ENCODE results near the gene XYLT1. TPM values are rescaled to one million over a fixed set of nuclear protein-coding genes. Genes with fewer than 3 reads are reported as not detected.

Gene XYLT1
- total RNA-seq, 1 experiment from 2014 or later: 25.0 TPM

DNA sequence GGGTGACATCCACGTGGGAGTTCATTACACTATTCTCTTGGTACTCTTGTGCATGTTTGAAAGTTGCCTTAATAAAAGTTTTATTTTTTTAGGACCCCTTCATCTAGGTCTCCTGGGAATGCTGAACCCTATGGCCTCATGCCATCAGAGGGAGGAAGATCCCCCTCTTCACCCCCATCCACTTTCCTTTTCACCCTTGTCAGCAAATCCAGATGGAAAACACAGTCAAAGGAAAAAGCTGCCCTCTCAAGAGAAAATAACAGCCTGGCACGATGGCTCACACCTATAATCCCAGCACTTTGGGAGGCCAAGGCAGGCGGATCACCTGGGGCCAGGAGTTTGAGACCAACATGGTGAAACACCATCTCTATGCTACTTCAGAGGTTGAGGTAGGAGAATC, 274.2 kb downstream of the XYLT1 start (continued):
- TF ChIP-seq, protein P1, sequence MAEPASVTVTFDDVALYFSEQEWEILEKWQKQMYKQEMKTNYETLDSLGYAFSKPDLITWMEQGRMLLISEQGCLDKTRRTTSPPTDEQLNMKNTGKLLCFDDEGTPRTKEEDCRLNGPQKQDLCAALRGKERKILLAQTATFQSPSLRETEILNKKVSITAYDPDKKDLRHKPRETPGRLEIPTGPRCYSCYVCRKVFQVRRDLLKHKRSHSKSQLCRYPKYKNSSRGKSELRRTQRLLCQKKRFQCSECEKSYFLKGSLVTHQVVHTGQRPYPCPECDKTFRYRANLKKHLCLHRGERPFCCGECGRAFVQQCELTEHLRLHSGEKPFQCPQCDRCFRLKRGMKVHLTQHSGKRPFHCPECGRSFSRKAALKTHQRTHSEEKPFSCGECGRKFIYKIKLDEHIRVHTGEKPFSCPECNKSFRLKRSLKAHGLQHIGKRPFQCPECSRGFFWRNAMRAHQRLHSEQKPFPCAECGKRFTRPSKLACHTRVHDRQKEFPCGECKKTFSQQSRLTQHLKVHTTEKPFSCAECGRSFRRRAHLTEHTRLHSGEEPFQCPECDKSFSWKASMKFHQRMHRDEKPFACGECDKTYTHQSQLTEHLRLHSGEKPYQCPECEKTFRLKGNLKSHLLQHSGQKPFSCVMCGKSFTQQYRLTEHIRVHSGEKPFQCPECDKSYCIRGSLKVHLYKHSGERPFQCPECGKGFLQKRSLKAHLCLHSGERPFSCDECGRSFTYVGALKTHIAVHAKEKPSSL (CRISPR knock-in tag; conservative IDR thresholded peaks at IDR 0.05): no peak
- TF ChIP-seq ZNF121 (CRISPR knock-in tag; IDR thresholded peaks at IDR 0.05) (no peak), SMAD4 (CRISPR knock-in tag; IDR thresholded peaks at IDR 0.05) (no peak)

DNA sequence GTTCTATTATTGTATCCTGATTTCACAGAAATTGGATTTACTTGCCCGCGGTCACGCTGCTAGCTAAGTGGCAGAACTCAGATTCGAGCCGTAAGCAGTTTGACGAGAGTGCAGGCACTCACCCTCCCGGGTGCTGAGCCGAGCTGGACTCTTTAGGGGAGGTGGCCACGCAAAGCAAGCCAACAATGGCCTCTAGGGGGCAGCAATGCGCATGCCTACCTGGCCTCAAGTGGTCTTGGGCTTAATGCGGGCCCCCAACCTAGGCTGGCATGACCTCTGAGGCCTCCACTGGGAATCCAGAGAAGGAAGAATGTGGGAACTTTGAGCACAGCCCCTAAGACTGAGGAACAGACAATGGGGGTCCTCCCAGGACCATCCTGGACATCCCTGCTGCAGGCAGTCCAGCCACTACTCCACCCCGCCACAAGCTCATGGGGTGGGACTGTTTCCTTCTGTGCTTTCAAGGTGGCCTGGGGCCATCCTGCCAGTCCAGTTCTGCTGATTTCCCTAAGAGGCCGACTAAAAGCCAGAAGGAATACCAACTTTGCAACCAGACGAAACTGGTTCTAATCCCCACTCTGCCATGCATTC, 276.5 kb downstream of the XYLT1 start:
- no peak overlapping the region for H3K27ac Mint-ChIP-seq
- peaks cover 3% of the 10 kb centered on the region for H3K4me1 Mint-ChIP-seq
- no peak overlapping the region for H3K4me3 Mint-ChIP-seq
- DNase-seq (ENCODE audit: low spot score) (peak; percentile 87), ATAC-seq (peak; percentile 97)
- peaks cover 29% of the 10 kb centered on the region for H3K36me3 Mint-ChIP-seq
- no peaks in the 10 kb centered on the region for H3K27me3 Mint-ChIP-seq (ENCODE audit: low read depth)
- peaks cover 12% of the 10 kb centered on the region for H3K9me3 Mint-ChIP-seq
- ChIA-PET POLR2A (interaction anchor here (1.6 kb wide), 1 partner anchor 17 kb away, joined by 9 read pairs; no protein-coding TSS in a partner anchor), CTCF (interaction anchor here (0.5 to 2.1 kb wide), 41 partner anchors 8 to 439 kb away, joined by 3 to 34 read pairs (median 4); no protein-coding TSS in a partner anchor)
- TF ChIP-seq, protein P2, sequence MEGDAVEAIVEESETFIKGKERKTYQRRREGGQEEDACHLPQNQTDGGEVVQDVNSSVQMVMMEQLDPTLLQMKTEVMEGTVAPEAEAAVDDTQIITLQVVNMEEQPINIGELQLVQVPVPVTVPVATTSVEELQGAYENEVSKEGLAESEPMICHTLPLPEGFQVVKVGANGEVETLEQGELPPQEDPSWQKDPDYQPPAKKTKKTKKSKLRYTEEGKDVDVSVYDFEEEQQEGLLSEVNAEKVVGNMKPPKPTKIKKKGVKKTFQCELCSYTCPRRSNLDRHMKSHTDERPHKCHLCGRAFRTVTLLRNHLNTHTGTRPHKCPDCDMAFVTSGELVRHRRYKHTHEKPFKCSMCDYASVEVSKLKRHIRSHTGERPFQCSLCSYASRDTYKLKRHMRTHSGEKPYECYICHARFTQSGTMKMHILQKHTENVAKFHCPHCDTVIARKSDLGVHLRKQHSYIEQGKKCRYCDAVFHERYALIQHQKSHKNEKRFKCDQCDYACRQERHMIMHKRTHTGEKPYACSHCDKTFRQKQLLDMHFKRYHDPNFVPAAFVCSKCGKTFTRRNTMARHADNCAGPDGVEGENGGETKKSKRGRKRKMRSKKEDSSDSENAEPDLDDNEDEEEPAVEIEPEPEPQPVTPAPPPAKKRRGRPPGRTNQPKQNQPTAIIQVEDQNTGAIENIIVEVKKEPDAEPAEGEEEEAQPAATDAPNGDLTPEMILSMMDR (IDR thresholded peaks at IDR 0.05): peak; percentile 78
- TF ChIP-seq, protein P3, sequence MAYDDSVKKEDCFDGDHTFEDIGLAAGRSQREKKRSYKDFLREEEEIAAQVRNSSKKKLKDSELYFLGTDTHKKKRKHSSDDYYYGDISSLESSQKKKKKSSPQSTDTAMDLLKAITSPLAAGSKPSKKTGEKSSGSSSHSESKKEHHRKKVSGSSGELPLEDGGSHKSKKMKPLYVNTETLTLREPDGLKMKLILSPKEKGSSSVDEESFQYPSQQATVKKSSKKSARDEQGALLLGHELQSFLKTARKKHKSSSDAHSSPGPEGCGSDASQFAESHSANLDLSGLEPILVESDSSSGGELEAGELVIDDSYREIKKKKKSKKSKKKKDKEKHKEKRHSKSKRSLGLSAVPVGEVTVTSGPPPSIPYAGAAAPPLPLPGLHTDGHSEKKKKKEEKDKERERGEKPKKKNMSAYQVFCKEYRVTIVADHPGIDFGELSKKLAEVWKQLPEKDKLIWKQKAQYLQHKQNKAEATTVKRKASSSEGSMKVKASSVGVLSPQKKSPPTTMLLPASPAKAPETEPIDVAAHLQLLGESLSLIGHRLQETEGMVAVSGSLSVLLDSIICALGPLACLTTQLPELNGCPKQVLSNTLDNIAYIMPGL (CRISPR knock-in tag; IDR thresholded peaks at IDR 0.05): 0 out of 2 replicates have a peak, but pooled peaks have one; percentile 35
- TF ChIP-seq NFATC4 (CRISPR knock-in tag; IDR thresholded peaks at IDR 0.05) (no peak), IRF2 (CRISPR knock-in tag; IDR thresholded peaks at IDR 0.05; ENCODE audit: borderline replicate concordance, low read depth) (no peak), FOXJ3 (CRISPR knock-in tag; IDR thresholded peaks at IDR 0.05; ENCODE audit: borderline replicate concordance) (no peak)

DNA sequence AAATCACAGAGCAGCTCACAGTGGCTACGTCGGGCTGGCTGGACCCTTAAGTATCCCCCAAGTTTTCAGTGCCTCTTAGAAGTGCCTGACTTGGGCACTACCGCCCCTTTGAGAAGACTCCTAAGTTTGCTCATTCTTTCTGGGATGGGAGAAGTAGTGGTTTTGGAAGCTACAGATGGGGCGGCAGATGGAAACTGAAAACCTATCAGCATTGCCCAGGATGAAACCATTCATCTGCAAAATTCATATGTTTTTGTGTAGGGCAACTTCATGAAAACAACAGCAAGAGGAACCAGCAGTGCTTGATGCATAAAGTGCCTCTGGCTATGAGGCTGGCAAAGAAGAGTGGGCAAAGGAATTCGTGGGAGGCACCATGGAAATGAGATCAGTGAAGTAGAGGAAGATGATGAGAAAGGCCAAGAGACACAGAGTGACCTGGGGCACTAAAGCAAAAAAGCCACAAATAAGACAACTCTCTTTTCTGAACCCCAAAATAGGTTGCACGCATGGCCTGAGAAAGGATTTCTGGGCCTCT, 277.1 kb downstream of the XYLT1 start:
- ATAC-seq: no peak
- peaks cover 29% of the 10 kb centered on the region for H3K36me3 Mint-ChIP-seq
- no peaks in the 10 kb centered on the region for H3K27me3 Mint-ChIP-seq (ENCODE audit: low read depth)
- ChIA-PET POLR2A (interaction anchor here (1.6 kb wide), 1 partner anchor 16 kb away, joined by 9 read pairs; no protein-coding TSS in a partner anchor), CTCF (interaction anchor here (0.6 to 2.1 kb wide), 34 partner anchors 8 to 440 kb away, joined by 3 to 34 read pairs (median 4); no protein-coding TSS in a partner anchor)
- peaks cover 3% of the 10 kb centered on the region for H3K4me1 Mint-ChIP-seq
- H3K9me3 Mint-ChIP-seq: peaks cover 12% of the 10 kb centered on the region
- TF ChIP-seq, protein P4, sequence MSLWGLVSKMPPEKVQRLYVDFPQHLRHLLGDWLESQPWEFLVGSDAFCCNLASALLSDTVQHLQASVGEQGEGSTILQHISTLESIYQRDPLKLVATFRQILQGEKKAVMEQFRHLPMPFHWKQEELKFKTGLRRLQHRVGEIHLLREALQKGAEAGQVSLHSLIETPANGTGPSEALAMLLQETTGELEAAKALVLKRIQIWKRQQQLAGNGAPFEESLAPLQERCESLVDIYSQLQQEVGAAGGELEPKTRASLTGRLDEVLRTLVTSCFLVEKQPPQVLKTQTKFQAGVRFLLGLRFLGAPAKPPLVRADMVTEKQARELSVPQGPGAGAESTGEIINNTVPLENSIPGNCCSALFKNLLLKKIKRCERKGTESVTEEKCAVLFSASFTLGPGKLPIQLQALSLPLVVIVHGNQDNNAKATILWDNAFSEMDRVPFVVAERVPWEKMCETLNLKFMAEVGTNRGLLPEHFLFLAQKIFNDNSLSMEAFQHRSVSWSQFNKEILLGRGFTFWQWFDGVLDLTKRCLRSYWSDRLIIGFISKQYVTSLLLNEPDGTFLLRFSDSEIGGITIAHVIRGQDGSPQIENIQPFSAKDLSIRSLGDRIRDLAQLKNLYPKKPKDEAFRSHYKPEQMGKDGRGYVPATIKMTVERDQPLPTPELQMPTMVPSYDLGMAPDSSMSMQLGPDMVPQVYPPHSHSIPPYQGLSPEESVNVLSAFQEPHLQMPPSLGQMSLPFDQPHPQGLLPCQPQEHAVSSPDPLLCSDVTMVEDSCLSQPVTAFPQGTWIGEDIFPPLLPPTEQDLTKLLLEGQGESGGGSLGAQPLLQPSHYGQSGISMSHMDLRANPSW (CRISPR knock-in tag; conservative IDR thresholded peaks at IDR 0.05; ENCODE audit: low read depth): no peak
- TF ChIP-seq RORB (CRISPR knock-in tag; IDR thresholded peaks at IDR 0.05) (no peak), ZBTB21 (CRISPR knock-in tag; IDR thresholded peaks at IDR 0.05; ENCODE audit: borderline replicate concordance) (no peak), ZNF396 (CRISPR knock-in tag; IDR thresholded peaks at IDR 0.05; ENCODE audit: borderline replicate concordance) (no peak), NR2C2 (CRISPR knock-in tag; IDR thresholded peaks at IDR 0.05) (no peak), TP53 (CRISPR knock-in tag; IDR thresholded peaks at IDR 0.05) (no peak), CBFB (CRISPR knock-in tag; IDR thresholded peaks at IDR 0.05; ENCODE audit: low read depth) (no peak)
- TF ChIP-seq, protein P2 (IDR thresholded peaks at IDR 0.05): no peak
- DNase-seq (ENCODE audit: low spot score): no peak
- no peak overlapping the region for H3K4me3 Mint-ChIP-seq
- H3K27ac Mint-ChIP-seq: no peak overlapping the region
